NCI-H146 treated with DMSO at 0.1 percent for 48 hours (cell line): ENCODE results near the gene MESP2.

Experiments
- DNase-seq: peaks from one replicate; lab custom pipeline; 2025; ENCODE audit not compliant: unreplicated experiment; lab: John Stamatoyannopoulos, UW

The MESP2 gene

DNA sequence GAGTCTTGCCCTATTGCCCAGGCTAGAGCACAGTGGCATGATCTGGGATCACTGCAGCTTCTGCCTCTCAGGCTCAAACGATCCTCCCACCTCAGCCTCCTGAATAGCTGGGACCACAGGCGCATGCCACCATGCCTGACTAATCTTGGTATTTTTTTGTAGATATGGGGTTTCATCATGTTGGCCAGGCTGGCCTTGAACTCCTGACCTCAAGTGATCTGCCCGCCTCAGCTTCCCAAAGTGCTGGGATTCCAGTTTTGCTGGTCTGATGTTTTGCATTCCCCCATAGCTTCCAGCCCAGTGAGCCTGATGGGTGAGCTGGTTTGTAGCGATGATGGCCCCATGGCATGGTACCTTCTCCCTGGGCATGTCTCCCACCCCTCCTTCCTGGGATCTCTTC, 20.4 kb upstream of the MESP2 start:
- no peak for DNase-seq

DNA sequence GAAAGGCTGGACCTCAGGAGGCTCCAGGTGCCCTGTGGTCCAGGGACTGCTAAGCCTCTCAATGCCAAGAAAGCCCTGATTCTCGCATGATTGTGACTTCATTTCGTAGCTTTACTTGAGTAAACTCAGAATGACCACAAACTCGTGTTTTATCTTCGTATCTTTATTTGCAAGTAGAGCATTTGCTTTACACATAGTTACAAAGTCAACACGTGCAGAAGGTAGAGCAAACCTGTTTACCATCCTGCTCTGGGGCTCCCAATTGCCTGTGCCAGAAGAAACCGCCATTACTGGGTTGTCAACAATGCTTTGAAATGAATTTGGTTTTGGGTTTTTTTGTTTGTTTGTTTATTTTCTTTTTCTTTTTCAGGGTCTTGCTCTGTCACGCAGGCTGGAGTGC, 19.2 kb upstream of the MESP2 start:
- DNase-seq, result no peak

DNA sequence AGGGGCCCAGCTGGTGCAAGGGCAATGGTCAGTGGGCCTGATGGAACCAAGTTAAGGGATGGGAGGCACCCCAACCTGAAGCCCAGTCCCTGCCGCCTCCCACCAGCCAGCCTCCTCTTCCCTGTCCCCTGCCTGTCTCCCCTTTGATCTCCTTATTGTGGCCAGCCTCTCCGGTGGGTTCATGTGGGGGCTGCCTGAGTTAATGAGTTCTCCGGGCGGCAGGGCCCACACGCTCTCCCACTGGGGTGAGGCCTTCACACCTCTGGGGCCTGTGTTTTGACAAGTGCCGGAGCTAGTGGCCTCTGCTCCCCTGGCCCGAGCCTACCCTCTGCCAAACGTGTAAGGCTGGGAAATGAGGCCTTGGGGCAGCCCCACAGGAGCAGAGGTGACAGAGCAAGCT, 17.8 kb upstream of the MESP2 start:
- no peak for DNase-seq

DNA sequence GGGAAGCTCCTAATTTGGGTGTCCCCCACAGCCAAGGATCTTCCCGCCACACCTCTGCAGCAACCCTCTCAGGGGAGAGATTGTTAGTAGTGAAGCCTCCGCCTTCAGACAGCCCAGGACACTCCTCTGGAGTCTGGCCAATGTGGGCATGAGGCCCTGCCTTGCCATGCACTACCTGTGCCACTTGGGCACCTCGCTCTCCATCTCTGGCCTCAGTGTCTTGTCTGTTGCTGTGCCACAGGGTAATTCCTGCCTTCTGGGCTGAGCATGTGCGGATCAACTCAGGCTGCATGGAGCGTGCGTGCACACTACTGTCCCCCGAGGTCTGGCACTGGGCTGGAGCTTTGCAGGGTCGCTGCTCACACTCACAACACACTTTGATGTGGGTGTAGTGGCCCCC, 17.2 kb upstream of the MESP2 start:
- no peak for DNase-seq

DNA sequence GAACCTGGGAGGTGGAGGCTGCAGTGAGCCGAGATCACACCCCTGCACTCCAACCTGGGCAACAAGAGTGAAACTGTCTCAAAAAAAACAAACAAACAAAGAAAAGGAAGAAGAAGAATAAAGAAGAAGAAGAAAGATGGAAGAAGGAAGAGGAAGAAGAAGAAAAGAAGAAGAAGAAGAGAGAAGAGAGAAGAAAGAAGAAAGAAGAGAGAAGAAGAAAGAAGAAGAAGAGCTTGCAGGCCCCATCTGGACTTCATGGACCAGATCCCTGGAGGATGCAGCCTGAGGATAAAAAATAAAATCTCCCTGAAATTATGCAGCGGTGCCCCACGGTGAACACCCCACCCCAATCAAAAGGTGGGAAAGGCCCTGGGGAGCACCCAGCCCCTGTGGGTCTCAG, 16.3 kb upstream of the MESP2 start:
- DNase-seq, result no peak

DNA sequence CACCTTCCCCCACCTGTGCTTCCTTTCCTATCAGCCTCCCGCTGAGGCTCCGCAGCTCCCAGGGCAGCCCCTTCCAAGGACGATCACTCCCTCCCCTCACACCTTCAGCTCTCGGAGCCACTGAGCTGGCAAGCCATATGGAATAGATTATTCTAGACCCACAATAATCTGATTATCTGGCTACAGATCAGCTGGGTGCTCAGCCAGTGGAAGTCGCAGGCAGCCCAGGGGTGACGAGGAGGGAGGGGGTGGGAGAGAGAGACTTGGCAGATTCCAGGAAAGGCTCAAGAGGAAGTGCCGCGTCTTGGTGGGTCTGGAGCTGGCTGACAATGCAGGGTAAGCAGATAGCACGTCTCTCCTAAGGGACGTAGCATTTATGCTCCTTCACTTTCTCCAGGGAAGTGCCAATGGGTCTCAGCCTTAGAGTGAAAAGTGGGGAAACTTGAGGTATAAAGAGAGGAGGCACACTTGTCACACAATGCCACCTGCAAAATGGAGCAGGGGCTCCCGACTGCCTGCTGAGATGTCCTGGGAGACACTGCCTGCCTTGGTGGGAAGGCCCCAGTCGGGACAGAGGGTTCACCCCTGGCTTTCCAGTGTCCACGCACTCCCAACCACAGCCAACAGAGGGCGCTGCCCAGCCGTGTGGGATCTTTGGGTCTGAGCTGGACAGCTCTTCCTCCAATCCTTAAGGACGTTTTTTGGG, 15.7 kb upstream of the MESP2 start:
- DNase-seq, result peak; percentile 2

DNA sequence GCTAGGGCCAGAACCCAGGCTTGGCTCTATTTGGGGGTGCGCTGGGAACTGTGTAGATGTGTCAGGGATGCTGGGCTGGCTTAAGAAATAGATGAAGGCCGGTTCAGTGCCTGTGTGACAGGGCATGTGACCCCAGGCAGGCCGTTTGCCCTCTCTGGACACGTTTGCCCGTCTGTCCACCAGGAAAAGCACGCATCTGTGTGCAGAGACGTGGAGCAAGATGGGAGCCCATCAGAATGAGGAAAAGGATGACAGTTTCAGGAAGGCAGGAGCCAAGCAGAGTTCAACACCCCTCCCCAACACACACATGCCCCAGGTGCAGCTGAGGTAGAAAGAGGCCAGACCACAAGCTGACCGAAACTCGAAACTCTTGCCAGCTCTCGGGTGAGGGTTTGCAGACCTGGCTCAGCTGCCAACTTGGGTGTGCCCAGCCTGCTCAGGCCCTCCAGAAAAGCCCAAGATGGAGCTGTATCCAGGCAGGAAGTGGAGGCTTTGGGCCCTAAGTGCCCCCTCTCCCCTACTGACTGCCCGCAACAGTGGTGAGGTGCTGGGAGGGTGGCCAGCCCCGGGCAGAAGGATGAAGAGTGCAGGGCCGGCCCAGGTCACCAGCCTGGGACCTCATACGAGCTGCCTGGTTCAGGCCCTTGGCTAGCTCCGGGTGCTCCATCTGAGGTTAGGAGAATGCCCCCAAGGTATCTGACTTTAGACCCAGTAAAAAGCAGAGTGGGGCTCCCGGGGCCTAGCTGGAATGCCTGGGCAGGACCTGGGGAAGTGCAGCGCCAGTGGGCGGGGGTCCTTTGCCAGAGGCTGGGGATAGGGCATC, 14.9 kb upstream of the MESP2 start:
- no peak for DNase-seq

DNA sequence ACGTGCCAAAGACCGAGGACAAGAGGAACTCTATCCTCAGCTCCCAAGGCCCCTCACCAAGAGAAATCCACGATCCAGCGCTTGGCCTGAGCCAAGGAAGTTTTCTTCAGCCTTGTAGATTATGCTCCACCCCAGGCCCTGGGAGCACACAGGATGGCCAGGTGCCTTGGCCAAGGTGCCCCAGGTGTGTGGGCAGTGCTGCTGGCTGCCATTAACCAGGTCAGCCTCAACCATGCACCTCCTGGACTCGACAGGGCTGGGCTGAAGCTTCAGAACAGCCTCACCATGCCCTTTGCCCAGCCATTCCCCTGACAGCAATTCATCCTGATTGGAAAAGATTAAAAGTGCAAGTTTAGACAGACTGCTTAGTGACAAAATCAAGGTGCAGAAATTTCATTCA, 14.2 kb upstream of the MESP2 start:
- DNase-seq, result no peak

DNA sequence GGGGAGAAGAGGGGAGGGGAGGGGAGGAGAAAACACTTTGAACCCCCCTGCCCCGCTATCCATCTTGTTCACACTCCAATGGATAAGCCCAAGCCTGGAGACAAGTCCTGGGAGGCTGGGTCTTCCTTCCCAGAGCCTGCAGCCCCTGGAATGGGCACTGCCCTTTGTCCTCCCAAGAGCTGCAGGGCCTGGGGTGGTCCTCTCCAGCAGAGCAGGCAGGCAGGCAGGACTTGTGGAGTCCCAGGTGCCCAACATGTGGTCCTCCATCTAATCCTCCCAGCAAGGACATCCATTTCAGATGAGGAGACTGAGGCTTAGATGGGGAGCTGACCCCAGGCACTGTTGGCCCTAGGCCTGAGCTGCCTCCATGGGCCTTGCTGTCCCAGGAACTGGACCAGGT, 10.4 kb upstream of the MESP2 start:
- DNase-seq, result no peak

DNA sequence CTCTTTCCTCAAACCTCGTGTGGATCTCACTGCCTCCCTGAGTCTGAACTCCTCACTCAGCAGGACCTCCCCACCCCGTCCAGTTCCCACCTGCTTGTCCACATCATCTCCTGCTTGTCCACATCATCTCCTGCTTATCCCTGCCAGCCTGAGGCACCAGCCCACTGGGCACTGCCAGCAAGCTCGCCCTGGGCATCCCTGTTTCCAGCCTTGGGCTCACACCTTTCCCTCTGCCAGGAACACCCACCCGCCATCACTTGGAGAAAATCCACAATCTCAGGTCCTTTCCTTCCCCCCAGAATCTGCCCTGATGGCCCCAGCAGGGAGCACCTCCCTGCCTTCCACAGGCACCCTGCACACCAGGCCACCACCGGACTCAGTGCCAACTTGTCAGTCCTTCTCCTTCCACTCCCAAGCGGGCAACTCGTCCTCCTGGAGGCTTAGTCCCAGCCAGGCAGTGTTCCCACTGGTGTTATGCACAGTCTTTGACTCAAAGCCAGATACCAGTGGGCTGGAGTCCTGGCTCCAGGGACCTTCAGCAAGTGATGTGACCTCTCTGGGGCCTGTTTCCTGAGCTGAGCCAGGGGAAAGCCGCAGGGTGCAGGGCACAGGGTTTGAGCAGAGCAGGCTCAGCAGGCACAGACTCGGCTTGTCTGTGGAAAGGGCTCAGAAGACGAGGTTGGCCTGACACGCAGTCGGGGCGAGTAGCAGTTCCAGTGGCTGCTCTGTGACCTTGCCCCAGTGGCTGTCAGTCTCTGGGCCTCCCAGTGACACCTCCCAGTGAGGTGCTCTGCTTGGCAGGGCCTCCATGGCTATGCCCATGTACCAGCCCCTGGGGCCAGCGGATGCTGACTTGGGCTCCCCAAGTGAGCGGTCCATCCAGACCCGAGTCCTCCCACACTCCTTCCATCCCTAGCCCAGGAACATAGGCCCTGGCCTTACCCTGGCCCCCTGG, 9.5 kb upstream of the MESP2 start:
- DNase-seq, result no peak

DNA sequence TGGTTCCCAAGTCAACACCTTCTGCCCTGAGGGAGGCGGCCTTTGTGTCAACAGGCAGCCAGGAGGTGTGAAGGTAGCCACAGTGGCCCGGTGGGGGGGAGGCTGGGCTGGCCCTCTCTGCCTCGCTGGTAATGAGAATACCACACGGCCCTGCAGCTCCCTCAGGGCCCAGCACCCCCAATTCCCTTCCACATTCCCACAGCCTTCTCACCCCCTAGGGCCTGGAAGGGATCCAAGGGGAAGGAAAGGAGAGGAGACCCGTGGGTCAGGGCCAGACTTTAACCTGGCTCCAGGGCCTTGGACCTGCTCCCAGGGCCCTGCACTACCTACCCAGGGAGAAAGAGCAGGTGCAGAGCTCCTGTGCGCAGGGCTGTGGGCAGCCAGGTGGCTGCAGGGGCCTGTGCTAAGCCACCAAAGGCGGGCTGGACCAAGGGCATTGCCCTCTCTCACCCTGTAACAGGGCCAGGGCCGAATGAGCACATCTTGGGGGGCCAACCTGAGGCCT, 8.7 kb upstream of the MESP2 start:
- DNase-seq, result no peak

DNA sequence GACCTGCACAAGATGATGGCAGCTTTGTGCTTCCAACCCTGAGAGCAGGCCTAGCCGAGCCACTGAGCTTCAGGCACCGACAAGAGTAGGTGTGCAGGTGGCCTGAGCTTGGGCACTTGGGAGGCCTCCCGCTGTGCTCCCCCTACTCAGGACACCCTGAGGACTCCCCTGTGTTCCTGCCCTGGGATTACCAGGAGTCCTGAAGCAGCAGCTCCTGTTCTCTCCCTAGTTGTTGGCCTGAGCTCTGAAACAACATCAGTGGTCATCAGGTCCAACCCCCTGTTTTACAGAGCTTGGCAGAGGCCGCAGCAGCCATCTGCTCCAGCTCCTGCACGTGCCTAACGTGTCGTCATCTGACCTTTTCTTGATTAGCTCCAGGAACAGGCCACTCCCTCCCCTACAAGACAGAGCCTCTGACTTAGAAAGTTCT, 8.0 kb upstream of the MESP2 start:
- DNase-seq, result no peak

DNA sequence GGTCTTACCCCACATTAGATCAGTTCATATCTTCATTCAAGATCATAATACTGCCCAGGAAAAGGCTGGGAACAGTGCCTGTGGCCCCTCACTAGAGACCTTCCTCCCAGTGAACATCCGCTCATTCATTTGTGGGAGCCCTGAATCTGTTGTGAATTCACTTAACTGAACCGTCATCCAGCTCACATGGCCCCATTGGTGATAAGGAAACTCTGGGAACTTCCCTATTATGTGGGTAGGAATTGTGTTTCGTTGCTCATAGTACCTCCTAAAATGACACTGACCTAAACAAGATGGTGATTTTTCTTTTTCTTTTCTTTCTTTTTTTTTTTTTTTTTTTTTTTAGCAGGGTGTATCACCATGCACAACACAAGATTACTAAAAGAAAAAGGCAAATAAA, 6.8 kb upstream of the MESP2 start:
- DNase-seq, result no peak

DNA sequence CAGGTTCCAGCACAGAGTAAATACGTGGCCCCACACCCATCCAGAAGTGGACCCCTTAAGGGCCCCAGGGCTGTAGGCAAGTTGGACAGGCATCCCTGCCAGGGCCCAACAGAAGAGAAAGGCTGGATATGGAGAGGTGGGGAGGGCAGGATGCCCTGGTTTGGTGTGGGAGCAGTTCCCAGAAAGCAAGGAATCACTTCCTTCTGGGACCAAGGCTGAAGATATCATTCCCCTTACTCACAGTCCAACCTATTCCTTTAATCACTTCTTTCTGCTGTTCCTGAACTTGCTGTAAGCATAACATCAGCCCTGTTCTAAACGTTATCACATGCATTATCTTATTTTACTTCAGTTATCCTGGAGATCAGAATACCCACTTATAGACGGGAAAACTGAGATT, 6.1 kb upstream of the MESP2 start:
- DNase-seq, result no peak

DNA sequence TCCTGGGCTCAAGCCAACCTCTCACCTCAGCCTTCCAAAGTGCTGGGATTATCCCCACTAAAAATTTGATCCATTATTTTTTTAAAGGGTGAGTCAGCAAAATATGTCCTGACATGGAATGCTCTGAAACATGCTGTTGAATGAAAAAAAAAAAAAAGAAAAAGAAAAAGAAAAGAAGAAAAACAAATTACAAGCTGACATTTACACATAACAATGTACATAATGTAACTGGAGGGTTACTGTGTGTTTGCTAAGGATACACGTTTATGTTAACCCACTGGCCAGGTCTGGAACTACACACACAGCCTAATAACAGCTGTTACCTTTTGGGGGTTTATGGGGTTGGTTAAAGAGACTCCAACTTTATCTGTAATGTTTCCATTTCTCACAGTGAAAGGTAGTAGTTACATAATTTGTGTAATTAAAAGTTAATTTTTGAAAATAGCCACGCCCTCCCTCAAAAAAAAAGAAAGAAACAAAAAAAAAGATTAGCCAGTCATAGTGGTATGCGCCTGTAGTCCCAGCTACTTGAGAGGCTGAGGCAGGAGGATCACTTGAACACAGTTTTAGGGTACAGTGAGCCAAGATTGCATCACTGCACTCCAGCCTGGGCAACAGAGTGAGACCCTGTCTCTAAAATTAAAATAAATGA, 3.1 kb upstream of the MESP2 start:
- DNase-seq, result no peak

DNA sequence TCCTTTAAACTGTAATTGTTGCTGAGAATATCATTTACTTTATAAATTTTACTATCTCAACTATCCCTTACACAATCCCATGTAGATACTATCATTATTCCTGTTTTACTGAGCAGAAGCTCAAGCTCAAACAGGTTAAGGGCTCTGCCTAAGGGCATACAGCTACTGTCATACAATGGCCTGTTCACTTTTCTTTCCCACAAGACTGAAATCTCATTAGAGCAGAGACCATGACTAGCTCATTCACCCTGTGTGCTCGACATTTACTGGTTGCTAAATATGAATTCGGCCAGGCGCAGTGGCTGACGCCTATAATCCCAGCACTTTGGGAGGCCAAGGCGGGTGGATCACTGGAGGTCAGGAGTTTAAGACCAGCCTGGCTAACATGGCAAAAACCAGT, 1.6 kb upstream of the MESP2 start:
- no peak for DNase-seq

DNA sequence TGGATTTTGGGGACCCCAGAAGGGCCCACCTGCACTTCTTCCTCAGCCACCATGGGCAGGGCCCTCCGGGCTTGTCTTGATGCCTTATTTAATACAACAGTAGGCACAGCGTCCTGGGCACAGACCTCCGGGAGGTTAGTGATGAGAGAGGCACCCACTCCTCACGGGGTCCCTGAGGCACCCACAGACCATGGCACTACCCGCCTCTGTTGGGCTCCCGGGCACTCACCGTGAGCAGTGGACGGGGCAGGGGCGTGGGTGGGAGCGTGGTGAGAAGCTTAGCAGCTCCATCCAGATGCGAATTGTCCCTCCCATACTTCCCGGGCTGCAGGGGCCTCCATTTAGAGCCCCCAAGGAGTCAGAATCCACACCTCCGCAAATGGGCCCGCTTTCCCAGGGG, 317 bp upstream of the MESP2 start:
- DNase-seq, result no peak

DNA sequence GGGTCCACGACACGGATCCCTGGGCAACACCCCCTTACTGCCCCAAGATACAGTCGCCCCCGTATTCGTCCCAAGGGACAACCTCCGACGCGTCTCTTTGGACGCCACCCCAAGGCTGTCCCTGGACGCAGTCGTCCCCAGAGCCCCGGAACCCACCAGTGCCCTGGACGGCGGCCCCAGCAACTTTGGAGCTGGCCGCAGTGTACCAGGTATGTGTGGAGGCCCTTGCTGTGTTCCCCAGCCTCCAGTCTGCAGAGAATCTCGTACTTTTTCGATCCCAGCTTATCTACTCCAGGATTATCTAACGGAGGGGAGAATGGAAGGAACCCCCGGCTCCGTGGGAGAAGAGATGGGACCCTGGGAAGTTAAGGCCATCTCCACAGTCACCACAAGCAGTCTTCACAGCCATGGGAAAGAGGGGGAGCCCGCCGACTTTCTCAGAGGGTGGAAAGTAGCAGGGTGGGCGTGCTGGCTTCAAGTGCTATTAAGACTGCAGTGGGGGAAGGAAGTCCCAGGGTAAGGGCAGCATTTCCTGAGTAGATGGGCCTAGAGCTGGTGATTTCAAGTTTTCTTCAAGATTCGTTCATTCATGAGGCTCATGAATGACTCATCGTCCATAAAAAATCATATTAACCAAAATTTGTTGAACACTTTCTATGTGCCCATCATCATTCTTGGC, 1.1 kb downstream of the MESP2 start:
- DNase-seq, result no peak

DNA sequence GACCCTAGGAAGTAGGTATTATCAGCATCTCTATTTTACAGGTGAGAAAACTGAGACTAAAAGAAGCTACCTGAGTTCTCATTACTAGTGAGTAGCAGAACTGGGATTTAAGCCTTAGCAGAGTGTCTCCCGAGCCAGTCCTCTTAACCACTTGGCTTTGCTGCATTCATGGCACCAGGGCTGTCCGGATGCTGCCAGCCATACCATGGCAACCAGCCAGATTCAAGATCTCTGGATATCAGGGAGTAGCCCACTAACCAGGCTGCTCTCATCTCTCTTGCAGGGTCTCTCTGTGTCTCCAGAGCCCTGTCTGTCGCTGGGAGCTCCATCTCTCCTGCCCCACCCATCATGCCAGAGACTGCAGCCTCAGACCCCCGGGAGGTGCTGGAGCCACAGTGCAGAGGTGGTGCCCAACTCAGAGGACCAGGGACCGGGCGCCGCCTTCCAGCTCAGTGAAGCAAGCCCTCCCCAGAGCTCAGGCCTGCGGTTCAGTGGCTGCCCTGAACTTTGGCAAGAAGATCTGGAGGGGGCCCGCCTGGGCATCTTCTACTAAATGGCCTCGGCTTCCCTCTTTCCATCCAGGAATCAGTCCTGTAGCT, 1.7 kb downstream of the MESP2 start:
- DNase-seq, result no peak

DNA sequence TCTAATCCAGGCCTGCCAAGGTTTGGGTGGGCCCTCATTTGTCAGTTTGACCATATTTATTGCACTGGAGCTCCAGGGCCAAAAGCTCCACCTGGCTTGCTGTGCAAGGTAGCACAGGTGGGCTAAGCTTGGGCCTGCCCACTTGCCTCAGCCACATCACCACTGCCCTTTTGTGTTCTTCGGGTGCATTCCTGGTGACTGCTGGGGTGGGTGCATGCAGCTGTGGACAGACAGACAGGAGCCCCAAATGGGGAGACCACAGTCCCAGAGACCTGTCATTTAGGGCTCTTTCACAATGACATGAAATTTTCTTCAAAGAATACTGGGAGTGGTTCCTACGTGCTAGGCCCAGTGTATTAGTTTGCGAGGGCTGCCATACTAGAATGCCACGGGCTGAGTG, 2.7 kb downstream of the MESP2 start:
- DNase-seq, result no peak
